ENCODE data around the gene ENAH.
"Not testable (repeated sequence)": the region's sequence is repeated elsewhere in the genome, so short reads cannot be mapped to it uniquely, and the experiment has no call there.

Gene ENAH

GRCh38 chr1:225652729-225653462 lies at the start of gene ENAH:
Gene ENAH, minus strand, starts transcription at chr1:225653123. Its CDS starts 433 bp downstream, at chr1:225652690.
- Histone ChIP-seq H3K27me3 (replicated peaks) (no peaks in the 10 kb centered on the region), H3K4me3 (ENCODE audit: low read depth, low read length) (peak within 1 kb of the TSS; percentile 83), H3K27ac (peak within 1 kb of the TSS; percentile 92), H3K36me3 (replicated peaks) (no peaks in the 10 kb centered on the region)
- in situ Hi-C loops (cut with HindIII; ENCODE audit: low pct_ligation_motif_present, low sequenced_read_pairs) = no loop called here
- peak; percentile 43 for DNase-seq
- no peak for TF ChIP-seq CTCF (IDR thresholded peaks at IDR 0.05; ENCODE audit: low read depth, low read length, missing control alignments)

GRCh38 chr1:225700889-225701465 lies 48.1 kb upstream of the ENAH start:
- DNase-seq = peak; percentile 23
- Histone ChIP-seq H3K4me3 (ENCODE audit: low read depth, low read length) (no peak overlapping the region), H3K27me3 (replicated peaks) (no peaks in the 10 kb centered on the region), H3K27ac (peak overlapping the region; percentile 87), H3K36me3 (replicated peaks) (no peaks in the 10 kb centered on the region)
- TF ChIP-seq CTCF (IDR thresholded peaks at IDR 0.05; ENCODE audit: low read depth, low read length, missing control alignments) = no peak
- in situ Hi-C loops (cut with HindIII; ENCODE audit: low pct_ligation_motif_present, low sequenced_read_pairs) = no loop called here

- H3K36me3 ChIP-seq (replicated peaks) = no peaks in the 10 kb centered on the region
- DNase-seq = peak; percentile 97
- TF ChIP-seq CTCF (IDR thresholded peaks at IDR 0.05; ENCODE audit: low read depth, low read length, missing control alignments) = no peak
- in situ Hi-C loops (cut with HindIII; ENCODE audit: low pct_ligation_motif_present, low sequenced_read_pairs) = no loop called here
- H3K27ac ChIP-seq = peak overlapping the region; percentile 87
- no peak overlapping the region for H3K4me3 ChIP-seq (ENCODE audit: low read depth, low read length)
- no peaks in the 10 kb centered on the region for H3K27me3 ChIP-seq (replicated peaks)
These were observed 47.4 kb upstream of the ENAH start for GRCh38 chr1:225700164-225700821.

GRCh38 chr1:225699336-225699735 lies 46.4 kb upstream of the ENAH start:
- peak overlapping the region; percentile 87 for H3K27ac ChIP-seq
- H3K4me3 ChIP-seq (ENCODE audit: low read depth, low read length) = no peak overlapping the region
- in situ Hi-C loops (cut with HindIII; ENCODE audit: low pct_ligation_motif_present, low sequenced_read_pairs) = no loop called here
- DNase-seq = no peak
- H3K36me3 ChIP-seq (replicated peaks) = no peaks in the 10 kb centered on the region
- no peak for TF ChIP-seq CTCF (IDR thresholded peaks at IDR 0.05; ENCODE audit: low read depth, low read length, missing control alignments)
- no peaks in the 10 kb centered on the region for H3K27me3 ChIP-seq (replicated peaks)

- H3K4me3 ChIP-seq (ENCODE audit: low read depth, low read length); H3K36me3 ChIP-seq (replicated peaks); in situ Hi-C loops (cut with HindIII; ENCODE audit: low pct_ligation_motif_present, low sequenced_read_pairs); H3K27ac ChIP-seq; DNase-seq; H3K27me3 ChIP-seq (replicated peaks): not testable (repeated sequence)
These were observed 45.3 kb upstream of the ENAH start for GRCh38 chr1:225698194-225698593.

- Histone ChIP-seq H3K27ac (no peak overlapping the region), H3K4me3 (ENCODE audit: low read depth, low read length) (no peak overlapping the region), H3K27me3 (replicated peaks) (no peaks in the 10 kb centered on the region), H3K36me3 (replicated peaks) (no peaks in the 10 kb centered on the region)
- no peak for DNase-seq
- in situ Hi-C loops (cut with HindIII; ENCODE audit: low pct_ligation_motif_present, low sequenced_read_pairs) = no loop called here
- no peak for TF ChIP-seq CTCF (IDR thresholded peaks at IDR 0.05; ENCODE audit: low read depth, low read length, missing control alignments)
These were observed 44.5 kb upstream of the ENAH start for GRCh38 chr1:225697428-225697827.

Data from brain microvascular endothelial cell (primary cell).